Neural progenitor cell (in vitro differentiated cells): ENCODE results near the gene MGA.

Source experiments
- CTCF ChIP-seq: fragments of 200-600 bp; sonication (generic); IDR thresholded peaks from 2 replicates; pipeline ENCODE4 v1.5.1; 2017; ENCODE audit warnings: antibody characterized with exemption, mild to moderate bottlenecking
- EZH2phosphoT487 ChIP-seq: fragments of 200-600 bp; sonication (generic); IDR thresholded peaks from 2 replicates; pipeline ENCODE4 v1.6.1; 2017; ENCODE audit warnings: antibody characterized with exemption

GRCh38 chr15:41810651-41811431 lies 150.6 kb downstream of the MGA start:
- TF ChIP-seq CTCF (no peak), EZH2phosphoT487 (no peak)
